T-helper 1 cell treated with Interleukin-12 subunit alpha and Interleukin-12 subunit beta and Interleukin-4 antibody, amounts not matched to agents 30 ng/mL and 1 ng/mL, for 36 hours (primary cell): ENCODE measurements around the gene XIRP1. TPM values are rescaled to one million over a fixed set of nuclear protein-coding genes. Genes with fewer than 3 reads are reported as not detected.

Experiments
- intact Hi-C: fragments of 100-400 bp; cut with micrococcal nuclease; formaldehyde crosslinking; loops from one replicate; pipeline ENCODE4 v1.15.1; 2024
- total RNA-seq: library from RNA; stranded (reverse); gene quantifications from 2 replicates; pipeline ENCODE4 v1.2.3, GENCODE V29; 2022

XIRP1 gene
- total RNA-seq, 1 donor from 2014 or later: 0.25 TPM

DNA sequence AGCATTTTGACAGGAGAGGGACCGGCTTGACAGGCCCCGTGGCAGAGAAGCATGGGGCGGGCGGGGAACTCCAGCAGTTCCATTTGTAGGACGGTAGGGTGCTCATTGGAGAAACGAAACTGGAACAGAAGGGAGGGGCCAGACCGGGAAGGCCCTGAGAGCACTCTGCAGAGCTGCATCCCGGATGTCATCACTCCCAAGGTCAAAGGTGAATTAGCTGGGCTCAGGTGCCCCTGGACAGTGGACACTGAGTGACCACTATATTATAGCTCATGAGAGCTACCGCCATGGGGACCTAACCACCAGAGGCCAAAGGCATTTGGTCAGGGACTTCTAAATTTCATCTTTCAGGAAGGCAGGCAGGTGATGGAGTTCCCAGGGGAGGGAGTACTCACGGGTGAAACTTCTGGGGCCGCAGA, 46.3 kb downstream of the XIRP1 start:
- intact Hi-C loops: no loop called here

DNA sequence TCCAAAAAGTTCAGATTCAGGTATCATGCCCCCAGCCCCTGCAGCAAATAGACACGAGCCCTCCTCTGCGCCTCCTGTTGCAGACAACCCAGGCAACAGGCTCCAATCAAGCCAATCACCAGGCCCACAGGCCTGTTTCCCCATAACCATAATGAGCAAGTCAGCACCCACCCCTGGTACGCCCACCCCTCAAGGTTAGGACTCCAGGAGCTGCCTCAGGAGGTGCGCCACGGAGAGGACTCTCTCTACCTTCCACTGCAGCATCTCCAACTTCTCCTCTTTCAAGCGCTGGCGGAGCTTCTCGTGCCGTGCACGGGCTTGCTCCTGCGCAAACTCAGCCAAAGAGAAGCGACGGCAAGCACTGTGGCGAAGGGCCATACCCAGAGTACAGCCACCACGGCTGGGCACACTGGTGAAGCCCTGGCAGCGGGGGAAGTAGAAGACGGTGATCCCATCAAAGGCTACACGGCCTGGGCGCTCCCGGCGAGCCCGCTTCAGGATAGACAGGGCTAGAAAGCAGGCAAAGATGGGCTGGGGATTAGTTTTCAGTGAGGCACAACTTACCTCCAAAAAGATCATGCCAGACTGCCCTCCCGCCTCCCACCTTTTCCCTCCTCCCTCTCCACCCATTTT, 47.5 kb downstream of the XIRP1 start:
- intact Hi-C loops: no loop called here

GRCh38 chr3:39144095-39144747, 48.2 kb downstream of the XIRP1 start:
- intact Hi-C loops: no loop called here

DNA sequence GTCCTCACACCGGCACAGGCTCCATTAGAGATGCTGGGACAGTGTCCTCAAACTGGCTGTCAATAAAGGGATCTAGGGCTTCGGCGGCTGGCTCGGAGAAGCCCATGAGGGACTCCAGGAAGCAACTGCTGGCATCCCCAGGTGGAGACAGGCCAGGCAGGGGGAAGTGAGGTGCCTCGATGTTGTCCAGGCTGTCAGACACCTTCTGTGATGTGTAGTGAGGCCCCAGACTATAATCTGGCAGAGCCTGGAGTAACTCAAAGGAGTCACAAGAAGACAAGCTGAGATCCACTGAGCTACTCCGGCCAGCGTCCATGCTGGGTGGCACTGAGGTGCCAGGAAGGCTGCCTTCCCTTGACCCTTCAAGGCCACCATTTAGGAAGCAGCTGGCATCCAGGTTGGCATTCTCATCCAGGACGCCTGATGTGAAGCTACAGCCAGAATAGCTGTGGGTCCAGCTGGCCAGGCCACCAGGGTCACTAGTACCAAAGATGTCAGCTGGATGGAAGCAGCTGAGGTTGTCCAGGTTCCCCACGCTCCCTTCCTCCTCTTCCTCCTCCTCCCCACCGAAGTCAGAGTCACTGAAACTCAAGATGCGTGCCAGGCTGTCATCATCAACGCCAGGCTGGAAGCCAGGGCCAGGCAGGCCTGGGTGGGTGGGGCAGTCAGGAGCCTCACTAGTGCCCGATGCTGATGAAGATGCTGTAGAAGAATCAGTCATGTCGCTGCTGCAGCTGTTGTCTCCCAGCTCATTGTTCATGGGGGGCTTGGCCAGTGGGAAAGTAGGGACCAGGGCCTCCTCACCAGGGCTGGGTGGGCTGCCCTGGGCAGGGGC, 49.1 kb downstream of the XIRP1 start:
- intact Hi-C loops: no loop called here

- intact Hi-C loops: no loop called here
These were observed 50.3 kb downstream of the XIRP1 start for GRCh38 chr3:39142067-39142466.

DNA sequence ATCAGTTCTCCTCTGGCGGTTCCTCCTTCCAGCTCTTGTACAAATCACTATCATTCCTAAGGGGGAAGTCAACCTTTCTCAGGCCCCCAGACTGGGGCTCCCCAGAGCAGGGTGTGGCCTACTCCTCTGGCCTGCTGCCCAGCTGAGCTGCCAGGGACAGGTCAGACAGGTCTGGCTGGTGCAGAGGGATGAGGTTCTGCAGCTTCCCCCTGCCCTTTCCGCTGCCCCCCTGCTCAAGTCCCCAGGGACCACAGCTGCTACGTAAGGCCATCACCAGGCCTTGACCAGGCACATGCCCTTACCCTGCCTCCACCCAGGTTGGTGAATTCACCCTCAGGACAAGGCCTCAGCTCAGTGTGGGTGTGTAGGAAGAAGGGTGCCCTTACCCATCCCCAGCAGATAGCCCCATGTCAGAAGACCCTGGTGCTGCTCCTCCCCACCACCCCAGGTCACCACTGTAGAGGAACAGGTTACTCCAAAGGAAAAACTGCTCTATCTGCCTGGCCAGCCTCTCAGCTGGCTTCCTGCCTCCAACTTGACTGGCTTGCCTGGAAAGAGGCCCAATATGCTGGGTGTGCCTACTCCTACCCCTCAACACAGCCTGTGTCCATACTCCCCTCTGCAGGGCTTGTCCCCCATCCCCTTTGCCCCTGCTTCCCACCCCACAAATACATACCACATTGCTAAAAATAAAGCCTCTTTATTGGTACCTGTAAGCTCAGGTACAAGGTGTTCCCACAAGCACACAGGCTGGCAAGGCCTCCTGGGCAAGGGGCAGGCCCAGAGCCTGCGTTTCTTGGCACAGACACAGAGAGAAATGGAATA, 51.0 kb downstream of the XIRP1 start:
- intact Hi-C loops: no loop called here

GRCh38 chr3:39140341-39140971, 51.9 kb downstream of the XIRP1 start:
- intact Hi-C loops: no loop called here

- intact Hi-C loops: no loop called here
These were observed 53.0 kb downstream of the XIRP1 start for GRCh38 chr3:39139442-39139841.

DNA sequence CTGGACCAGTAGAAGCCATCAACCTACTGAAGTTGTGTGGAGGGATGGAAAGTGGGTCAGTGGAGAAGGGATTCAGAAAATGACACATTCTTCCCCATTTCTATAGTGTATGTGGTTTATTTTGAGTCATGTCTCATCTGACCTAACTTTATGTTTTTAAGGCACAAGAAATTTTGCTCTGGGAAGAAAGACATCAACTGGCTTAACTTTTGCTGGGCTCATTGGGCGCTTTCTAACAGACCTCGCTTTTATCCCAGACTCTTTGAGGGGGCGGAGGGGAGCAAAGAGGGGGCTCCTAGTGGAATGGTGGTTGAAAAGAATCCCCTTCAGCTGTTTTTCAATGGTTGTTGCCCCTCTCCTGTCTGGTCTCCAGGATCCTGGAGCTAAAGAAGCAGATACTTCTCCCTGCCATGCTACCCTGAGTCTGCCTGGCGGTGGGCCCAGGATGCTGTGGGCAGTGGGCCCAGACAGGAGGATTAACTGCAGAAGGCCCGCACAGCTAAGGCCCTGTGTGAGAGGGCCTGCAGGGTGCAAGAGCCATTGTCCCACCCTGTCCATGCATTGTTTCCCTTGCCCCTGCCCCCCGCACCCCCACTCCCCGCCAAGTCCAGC, 53.5 kb downstream of the XIRP1 start:
- intact Hi-C loops: no loop called here

GRCh38 chr3:39137991-39138803, 54.2 kb downstream of the XIRP1 start:
- intact Hi-C loops: no loop called here

GRCh38 chr3:39137435-39137936, 54.9 kb downstream of the XIRP1 start:
- intact Hi-C loops: no loop called here

- intact Hi-C loops: no loop called here
These were observed 55.6 kb downstream of the XIRP1 start for GRCh38 chr3:39136533-39137434.

DNA sequence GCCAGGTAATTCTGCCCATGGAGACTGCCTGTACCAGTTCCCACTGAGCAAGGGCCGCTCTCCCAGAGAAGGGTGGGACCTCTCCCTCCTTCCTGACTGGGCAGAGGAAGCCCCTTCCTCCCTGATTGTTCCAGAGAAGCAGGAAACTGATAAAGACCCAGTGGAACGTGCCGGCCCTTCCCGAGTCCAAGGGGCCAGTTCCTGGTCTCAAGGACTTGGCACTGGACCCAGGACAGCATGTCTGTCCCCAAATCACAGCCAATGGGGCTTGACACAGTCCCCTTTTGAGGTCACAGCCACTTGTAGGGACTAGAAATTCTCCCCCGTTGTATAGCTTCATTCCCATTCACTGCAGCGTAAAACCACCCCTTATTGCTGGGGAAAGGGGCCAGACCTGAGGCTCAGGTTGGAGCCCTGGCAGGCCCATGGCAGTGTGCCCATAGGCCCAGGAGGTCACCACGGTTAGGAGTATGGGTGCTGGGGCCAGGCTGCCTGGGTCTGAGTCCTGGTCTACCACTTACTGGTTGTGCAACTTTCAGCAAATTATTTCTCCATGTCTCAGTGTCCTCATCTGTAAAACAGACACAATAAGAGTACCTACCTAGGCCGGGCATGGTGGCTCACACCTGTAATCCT, 57.1 kb downstream of the XIRP1 start:
- intact Hi-C loops: no loop called here

GRCh38 chr3:39134305-39134704, 58.1 kb downstream of the XIRP1 start:
- intact Hi-C loops: no loop called here

DNA sequence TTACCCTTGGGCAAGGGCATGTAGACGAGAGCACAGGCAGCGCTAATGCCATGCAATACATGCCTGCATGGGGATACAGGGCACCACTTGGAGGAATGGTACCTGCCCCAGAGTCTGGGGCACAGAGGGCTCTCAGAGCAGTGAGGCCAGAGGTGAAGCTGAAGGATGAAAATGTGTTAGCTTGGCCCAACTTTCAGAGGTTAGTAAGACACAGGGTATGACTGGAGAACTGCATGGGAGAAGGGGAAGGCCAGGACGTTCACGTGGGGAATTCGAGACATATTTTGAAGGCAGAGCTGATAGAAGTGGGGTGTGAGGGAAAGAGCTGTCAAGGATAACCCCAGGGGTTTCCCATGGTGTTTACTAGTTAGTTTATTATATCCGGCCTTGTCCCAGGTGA, 58.6 kb downstream of the XIRP1 start:
- intact Hi-C loops: no loop called here
